ENCODE results near the gene FAM174B.

DNA sequence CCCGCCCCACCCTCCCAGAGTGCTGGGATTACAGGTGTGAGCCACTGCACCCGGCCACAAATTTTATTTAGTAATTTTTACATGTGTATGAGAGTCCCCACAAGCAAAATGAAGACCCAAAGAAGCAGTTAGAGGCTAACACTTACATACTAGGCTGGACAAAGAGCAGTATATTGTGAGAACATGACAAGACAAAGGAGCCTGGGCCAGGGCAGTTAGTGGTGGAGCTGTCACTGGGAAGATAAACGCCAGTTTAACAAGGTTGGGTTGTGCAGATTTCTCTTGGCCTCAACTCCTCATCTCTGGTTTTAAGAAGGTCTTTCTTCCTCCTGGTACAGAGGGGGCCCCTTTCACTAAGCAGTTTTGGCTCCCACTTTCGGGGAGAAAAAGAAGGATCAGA is 19.9 kb upstream of the FAM174B start:
- TF ChIP-seq, protein P1, sequence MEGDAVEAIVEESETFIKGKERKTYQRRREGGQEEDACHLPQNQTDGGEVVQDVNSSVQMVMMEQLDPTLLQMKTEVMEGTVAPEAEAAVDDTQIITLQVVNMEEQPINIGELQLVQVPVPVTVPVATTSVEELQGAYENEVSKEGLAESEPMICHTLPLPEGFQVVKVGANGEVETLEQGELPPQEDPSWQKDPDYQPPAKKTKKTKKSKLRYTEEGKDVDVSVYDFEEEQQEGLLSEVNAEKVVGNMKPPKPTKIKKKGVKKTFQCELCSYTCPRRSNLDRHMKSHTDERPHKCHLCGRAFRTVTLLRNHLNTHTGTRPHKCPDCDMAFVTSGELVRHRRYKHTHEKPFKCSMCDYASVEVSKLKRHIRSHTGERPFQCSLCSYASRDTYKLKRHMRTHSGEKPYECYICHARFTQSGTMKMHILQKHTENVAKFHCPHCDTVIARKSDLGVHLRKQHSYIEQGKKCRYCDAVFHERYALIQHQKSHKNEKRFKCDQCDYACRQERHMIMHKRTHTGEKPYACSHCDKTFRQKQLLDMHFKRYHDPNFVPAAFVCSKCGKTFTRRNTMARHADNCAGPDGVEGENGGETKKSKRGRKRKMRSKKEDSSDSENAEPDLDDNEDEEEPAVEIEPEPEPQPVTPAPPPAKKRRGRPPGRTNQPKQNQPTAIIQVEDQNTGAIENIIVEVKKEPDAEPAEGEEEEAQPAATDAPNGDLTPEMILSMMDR (IDR thresholded peaks at IDR 0.05), result no peak
- TF ChIP-seq POLR2A (IDR thresholded peaks at IDR 0.05) (no peak), POLR2AphosphoS5 (IDR thresholded peaks at IDR 0.05; ENCODE audit: insufficient read depth in 1 of 2, low read depth in 1 of 2) (no peak)
